ENCODE measurements around the gene OCA2.

The OCA2 gene

DNA sequence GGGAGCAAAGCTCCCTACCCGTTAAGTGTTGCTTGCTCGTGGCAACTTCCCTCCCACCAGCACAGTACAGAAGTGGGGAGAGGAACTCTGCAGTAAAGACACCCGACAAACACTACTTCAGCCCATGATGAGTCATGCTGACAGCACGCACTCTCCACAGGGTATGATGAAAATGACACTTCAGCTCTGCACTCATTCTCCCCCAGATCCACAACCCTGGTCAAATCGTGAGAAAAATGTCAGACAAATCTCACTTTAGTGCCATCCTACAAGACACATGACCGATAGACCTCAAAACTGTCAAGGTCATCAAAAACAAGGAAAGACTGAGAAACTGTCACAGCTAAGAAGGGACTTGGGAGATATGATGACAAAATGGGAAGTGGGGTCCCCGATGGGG lies 278.9 kb downstream of the OCA2 start:
- ChIA-PET POLR2A (ENCODE audit: low non-redundant PET) (no interaction called here), CTCF (no interaction called here)
- TF ChIP-seq, protein P1, sequence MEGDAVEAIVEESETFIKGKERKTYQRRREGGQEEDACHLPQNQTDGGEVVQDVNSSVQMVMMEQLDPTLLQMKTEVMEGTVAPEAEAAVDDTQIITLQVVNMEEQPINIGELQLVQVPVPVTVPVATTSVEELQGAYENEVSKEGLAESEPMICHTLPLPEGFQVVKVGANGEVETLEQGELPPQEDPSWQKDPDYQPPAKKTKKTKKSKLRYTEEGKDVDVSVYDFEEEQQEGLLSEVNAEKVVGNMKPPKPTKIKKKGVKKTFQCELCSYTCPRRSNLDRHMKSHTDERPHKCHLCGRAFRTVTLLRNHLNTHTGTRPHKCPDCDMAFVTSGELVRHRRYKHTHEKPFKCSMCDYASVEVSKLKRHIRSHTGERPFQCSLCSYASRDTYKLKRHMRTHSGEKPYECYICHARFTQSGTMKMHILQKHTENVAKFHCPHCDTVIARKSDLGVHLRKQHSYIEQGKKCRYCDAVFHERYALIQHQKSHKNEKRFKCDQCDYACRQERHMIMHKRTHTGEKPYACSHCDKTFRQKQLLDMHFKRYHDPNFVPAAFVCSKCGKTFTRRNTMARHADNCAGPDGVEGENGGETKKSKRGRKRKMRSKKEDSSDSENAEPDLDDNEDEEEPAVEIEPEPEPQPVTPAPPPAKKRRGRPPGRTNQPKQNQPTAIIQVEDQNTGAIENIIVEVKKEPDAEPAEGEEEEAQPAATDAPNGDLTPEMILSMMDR (conservative IDR thresholded peaks at IDR 0.05; ENCODE audit: low read depth): no peak
- no peak overlapping the region for H3K27ac ChIP-seq
- no peak for DNase-seq (ENCODE audit: low spot score)

DNA sequence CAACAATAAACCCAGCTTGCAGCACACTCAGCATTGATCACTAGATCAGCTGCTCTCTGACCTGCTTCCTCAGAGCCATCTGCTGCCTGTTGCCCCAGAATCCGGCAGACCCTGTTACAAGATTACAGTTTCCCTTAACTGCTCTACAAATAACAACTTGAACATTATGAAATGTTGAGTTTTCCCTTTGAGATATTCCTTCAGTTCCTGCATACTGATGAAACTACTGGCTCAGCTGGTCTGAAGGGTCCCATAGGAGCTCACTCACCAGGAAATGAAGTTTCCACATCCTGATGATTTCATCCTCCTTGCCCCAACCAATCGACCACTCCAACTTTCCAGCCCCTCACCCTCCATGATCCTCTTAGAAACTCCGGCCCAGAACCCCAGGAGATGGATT lies 281.9 kb downstream of the OCA2 start:
- POLR2A ChIA-PET (ENCODE audit: low non-redundant PET): no interaction called here
- TF ChIP-seq, protein P1 (conservative IDR thresholded peaks at IDR 0.05; ENCODE audit: low read depth): no peak
- CTCF ChIA-PET: no interaction called here
- DNase-seq (ENCODE audit: low spot score): no peak
- H3K27ac ChIP-seq: no peak overlapping the region

DNA sequence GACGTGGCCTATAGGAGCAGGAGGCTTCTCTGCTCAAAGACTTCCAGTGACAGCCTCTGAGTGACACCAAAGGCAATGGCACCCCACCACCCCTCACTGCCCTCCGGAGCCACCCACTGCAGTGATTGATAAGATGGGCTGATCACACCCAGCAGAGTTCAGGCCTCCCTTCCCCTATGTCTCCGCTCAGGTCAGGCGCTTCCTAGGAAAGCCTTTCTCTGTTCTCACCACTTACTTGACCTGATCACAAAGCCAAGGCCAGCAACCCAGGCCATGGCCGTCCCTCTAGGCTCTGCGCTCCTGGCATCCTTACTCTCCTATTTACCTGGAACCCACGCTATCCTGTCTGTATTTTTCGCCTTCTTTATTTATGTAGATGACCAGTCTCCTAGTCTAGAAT lies 282.3 kb downstream of the OCA2 start:
- ChIA-PET CTCF (no interaction called here), POLR2A (ENCODE audit: low non-redundant PET) (no interaction called here)
- no peak for DNase-seq (ENCODE audit: low spot score)

DNA sequence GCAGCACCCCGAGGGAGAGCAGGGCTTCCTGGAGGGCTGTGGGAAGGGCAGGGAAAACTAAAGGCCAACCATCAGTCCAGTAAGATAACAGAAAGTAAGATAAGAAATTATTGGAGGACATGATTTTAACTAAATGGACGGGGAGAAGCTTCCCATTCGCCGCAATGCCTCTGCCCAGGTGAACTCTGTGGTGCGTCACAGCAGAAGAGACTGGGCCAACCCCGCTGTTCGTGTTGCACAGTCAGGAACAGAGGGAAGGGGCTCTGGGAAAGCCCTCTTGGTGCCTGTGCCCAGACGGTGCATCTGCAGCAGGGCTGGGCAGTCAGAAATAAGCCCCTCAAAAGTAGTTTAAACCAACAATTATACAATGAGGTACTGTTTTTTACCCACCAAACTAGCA lies 284.1 kb downstream of the OCA2 start:
- ChIA-PET CTCF (no interaction called here), POLR2A (ENCODE audit: low non-redundant PET) (no interaction called here)
- H3K27ac ChIP-seq: no peak overlapping the region
- TF ChIP-seq, protein P1 (conservative IDR thresholded peaks at IDR 0.05; ENCODE audit: low read depth): no peak
- DNase-seq (ENCODE audit: low spot score): no peak

More for the DNA sequence above, 282.3 kb downstream of the OCA2 start:
- no peak overlapping the region for H3K27ac ChIP-seq
- TF ChIP-seq, protein P1 (conservative IDR thresholded peaks at IDR 0.05; ENCODE audit: low read depth): no peak

DNA sequence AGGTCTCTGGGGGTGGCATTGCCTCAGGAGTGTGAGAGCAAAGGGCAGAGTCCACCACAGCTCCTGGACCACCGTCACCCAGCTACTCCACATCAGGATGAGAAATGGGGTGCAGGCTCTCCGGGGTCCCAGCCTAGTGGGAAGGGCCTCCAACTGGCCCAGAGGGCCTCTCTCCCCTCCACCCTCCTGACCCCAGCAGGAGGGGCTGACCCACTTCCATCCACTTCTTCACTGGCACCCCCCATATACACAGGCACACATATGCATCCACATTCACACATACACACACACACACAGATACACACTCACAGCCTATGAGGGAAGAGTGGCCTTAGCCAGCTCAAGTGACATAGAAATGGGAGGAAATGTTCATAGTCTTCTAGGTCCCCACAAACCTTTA lies 286.0 kb downstream of the OCA2 start:
- ChIA-PET CTCF (no interaction called here), POLR2A (ENCODE audit: low non-redundant PET) (interaction anchor here (0.6 kb wide), 1 partner anchor 37 kb away, joined by 3 read pairs; no protein-coding TSS in a partner anchor)
- DNase-seq (ENCODE audit: low spot score): no peak
- TF ChIP-seq, protein P1 (conservative IDR thresholded peaks at IDR 0.05; ENCODE audit: low read depth): no peak
- no peak overlapping the region for H3K27ac ChIP-seq

DNA sequence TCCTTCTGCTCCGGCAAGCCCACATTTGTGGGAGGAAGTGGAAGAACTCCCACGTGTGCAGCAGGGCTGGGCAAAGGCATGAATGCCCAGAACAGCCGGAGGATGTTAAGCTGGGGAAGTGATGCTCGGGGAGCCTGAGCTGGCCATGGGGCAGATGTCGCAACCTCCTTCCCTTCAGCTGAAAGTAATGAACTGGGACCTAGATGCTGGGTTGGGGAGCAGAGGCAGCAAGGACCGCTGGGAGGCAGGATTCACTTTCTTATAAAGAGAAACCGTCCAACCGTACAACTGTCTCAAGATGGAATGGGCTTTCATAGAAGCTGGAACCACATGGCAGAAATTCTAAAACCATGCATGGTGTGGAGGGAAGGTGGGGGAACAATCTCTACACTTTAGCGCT lies 290.9 kb downstream of the OCA2 start:
- CTCF ChIA-PET: no interaction called here
- TF ChIP-seq, protein P1 (conservative IDR thresholded peaks at IDR 0.05; ENCODE audit: low read depth): no peak
- POLR2A ChIA-PET (ENCODE audit: low non-redundant PET): no interaction called here
- no peak overlapping the region for H3K27ac ChIP-seq
- DNase-seq (ENCODE audit: low spot score): no peak

DNA sequence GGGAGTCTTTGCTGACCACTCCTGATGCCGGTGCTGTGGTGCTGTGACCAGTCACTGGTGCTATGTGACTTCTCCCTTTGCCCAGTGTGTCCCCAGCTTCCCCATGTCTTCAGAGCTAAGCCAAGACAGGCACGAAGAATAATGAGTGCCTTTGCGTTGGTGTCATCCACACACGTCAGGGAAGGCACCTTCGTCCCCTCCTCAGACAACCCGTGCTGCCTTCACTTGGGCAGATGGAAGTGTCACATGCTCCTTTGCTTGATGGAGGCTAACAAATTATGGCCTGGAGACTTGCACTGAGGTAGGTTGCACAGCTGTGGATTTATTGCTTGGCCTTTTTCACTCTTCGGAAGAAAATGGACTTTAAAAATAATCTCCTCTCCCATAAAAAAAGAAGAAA lies 291.8 kb downstream of the OCA2 start:
- ChIA-PET CTCF (no interaction called here), POLR2A (ENCODE audit: low non-redundant PET) (no interaction called here)
- TF ChIP-seq, protein P1 (conservative IDR thresholded peaks at IDR 0.05; ENCODE audit: low read depth): no peak
- no peak for DNase-seq (ENCODE audit: low spot score)
- no peak overlapping the region for H3K27ac ChIP-seq

Data from RWPE1 (cell line).